Prostate gland (tissue), 2 donors: ENCODE data around the gene WNK2.

ENCODE experiments used
- CTCF ChIP-seq, 4 experiments: fragments of 200-600 bp in 2 of 4; fragments of 450-650 bp in 2 of 4; sonication (generic) in 2 of 4; IDR thresholded peaks; 1 replicate in 3 of 4; 2 replicates in 1 of 4; pipeline ENCODE4 v1.5.1; 2016 to 2019; ENCODE audit warnings: antibody characterized with exemption in 4 of 4, mild to moderate bottlenecking in 2 of 4, moderate library complexity in 2 of 4
- POLR2A ChIP-seq: fragments of 450-650 bp; IDR thresholded peaks from one replicate; pipeline ENCODE4 v1.6.1; 2016; ENCODE audit warnings: antibody characterized with exemption, mild to moderate bottlenecking
- POLR2AphosphoS5 ChIP-seq: sonication (generic); formaldehyde crosslinking; IDR thresholded peaks from one replicate; pipeline ENCODE4 v1.6.1; 2017; ENCODE audit warnings: antibody characterized with exemption

GRCh38 chr9:93324191-93324834 lies 140.4 kb downstream of the WNK2 start:
- TF ChIP-seq CTCF (IDR thresholded peaks at IDR 0.05) (no peak), POLR2A (no peak), POLR2AphosphoS5 (no peak)
